Measurements from ENCODE around the gene TMEM253. TPM values are rescaled to one million over a fixed set of nuclear protein-coding genes. Genes with fewer than 3 reads are reported as not detected.

Gene TMEM253
- total RNA-seq, 1 donor from 2014 or later, result not detected

GRCh38 chr14:21066882-21067502, 33.9 kb upstream of the TMEM253 start:
- peak; percentile 51 for TF ChIP-seq CTCF (conservative IDR thresholded peaks at IDR 0.05; ENCODE audit: low read depth, low read length)
- H3K4me3 ChIP-seq (ENCODE audit: low read depth, low read length), result no peak overlapping the region
- DNase-seq (ENCODE audit: low read depth), result no peak

GRCh38 chr14:21068521-21069387, 32.1 kb upstream of the TMEM253 start:
- H3K4me3 ChIP-seq (ENCODE audit: low read depth, low read length), result peak overlapping the region; percentile 14
- peak; percentile 71 for TF ChIP-seq CTCF (conservative IDR thresholded peaks at IDR 0.05; ENCODE audit: low read depth, low read length)
- no peak for DNase-seq (ENCODE audit: low read depth)

GRCh38 chr14:21069388-21070082, 31.3 kb upstream of the TMEM253 start:
- H3K4me3 ChIP-seq (ENCODE audit: low read depth, low read length), result peak overlapping the region; percentile 76
- no peak for TF ChIP-seq CTCF (conservative IDR thresholded peaks at IDR 0.05; ENCODE audit: low read depth, low read length)
- DNase-seq (ENCODE audit: low read depth), result no peak

GRCh38 chr14:21070083-21070609, 30.7 kb upstream of the TMEM253 start, which contains the start of gene ARHGEF40:
ARHGEF40 (plus strand) TSS chr14:21070304; CDS start chr14:21070397, 93 bp downstream.
- TF ChIP-seq CTCF (conservative IDR thresholded peaks at IDR 0.05; ENCODE audit: low read depth, low read length), result no peak
- DNase-seq (ENCODE audit: low read depth), result no peak
- peak within 1 kb of the TSS; percentile 76 for H3K4me3 ChIP-seq (ENCODE audit: low read depth, low read length)

- H3K4me3 ChIP-seq (ENCODE audit: low read depth, low read length), result peak overlapping the region; percentile 76
- TF ChIP-seq CTCF (conservative IDR thresholded peaks at IDR 0.05; ENCODE audit: low read depth, low read length), result no peak
- no peak for DNase-seq (ENCODE audit: low read depth)
These were observed 30.1 kb upstream of the TMEM253 start for GRCh38 chr14:21070610-21071224.

- H3K4me3 ChIP-seq (ENCODE audit: low read depth, low read length), result peak overlapping the region; percentile 76
- TF ChIP-seq CTCF (conservative IDR thresholded peaks at IDR 0.05; ENCODE audit: low read depth, low read length), result no peak
- DNase-seq (ENCODE audit: low read depth), result no peak
These were observed 29.4 kb upstream of the TMEM253 start for GRCh38 chr14:21071225-21072030.

All from epithelial cell of proximal tubule (primary cell).